SK-N-SH (cell line): ENCODE results near the gene LAMB1. TPM values are rescaled to one million over a fixed set of nuclear protein-coding genes. Genes with fewer than 3 reads are reported as not detected.

ENCODE experiments used
- CTCF ChIA-PET: fragments of 300-600, 350-600 bp; formaldehyde crosslinking; extraction: SDS; loops from one replicate; lab custom pipeline; 2021; lab: Yijun Ruan, JAX
- POLR2A ChIA-PET: fragments of 350-600 bp; sonication (Branson Sonifier 250); formaldehyde crosslinking; extraction: SDS; loops from one replicate; lab custom pipeline; 2020; ENCODE audit warnings: antibody characterized with exemption, inconsistent platforms; lab: Yijun Ruan, JAX
- DNase-seq: peaks from one replicate; pipeline ENCODE4 v3.0.0; 2012
- H2AFZ ChIP-seq: fragments of 200-600 bp; sonication (generic); 2 replicates; pipeline ENCODE4 v1.8.1; 2016; ENCODE audit warnings: antibody characterized with exemption, mild to moderate bottlenecking, low read depth
- H3F3A ChIP-seq: fragments of 200-600 bp; sonication (generic); replicated peaks from 2 replicates; pipeline ENCODE3; 2016; ENCODE audit warnings: antibody characterized with exemption, mild to moderate bottlenecking; ENCODE audit not compliant: insufficient read depth
- H3K27ac ChIP-seq, 2 experiments: fragments of 200-500 bp in 1 of 2; fragments of 200-600 bp in 1 of 2; sonication (Bioruptor generic) in 1 of 2; sonication (generic), shearing (Covaris generic) in 1 of 2; 2 replicates each; pipeline versions ENCODE4 v1.5.1 to v1.6.1; 2014 to 2016; ENCODE audit warnings: low read depth in 2 of 2, inconsistent platforms in 1 of 2, low read length in 1 of 2, mild to moderate bottlenecking in 1 of 2, mixed read lengths in 1 of 2
- H3K27me3 ChIP-seq: fragments of 200-600 bp; sonication (generic), shearing (Covaris generic); 2 replicates; pipeline ENCODE4 v1.6.1; 2016; ENCODE audit warnings: mixed run types; ENCODE audit not compliant: insufficient read depth
- H3K36me3 ChIP-seq, 2 experiments: fragments of 200-500 bp in 1 of 2; fragments of 200-600 bp in 1 of 2; sonication (Bioruptor generic) in 1 of 2; sonication (generic) in 1 of 2; replicated peaks in 1 of 2; 2 replicates each; pipeline versions ENCODE3 to v1.5.1; 2014 to 2016; ENCODE audit warnings: low read length in 1 of 2, mild to moderate bottlenecking in 1 of 2; ENCODE audit not compliant: insufficient read depth in 2 of 2, control insufficient read depth in 1 of 2
- H3K4me1 ChIP-seq, 2 experiments: fragments of 200-500 bp in 1 of 2; fragments of 200-600 bp in 1 of 2; sonication (Bioruptor generic) in 1 of 2; sonication (generic), shearing (Covaris generic) in 1 of 2; 2 replicates each; pipeline versions ENCODE4 v1.5.1 to v1.6.1; 2014 to 2016; ENCODE audit warnings: low read depth in 1 of 2, low read length in 1 of 2, mixed run types in 1 of 2; ENCODE audit not compliant: insufficient read depth in 2 of 2, control insufficient read depth in 1 of 2
- H3K4me2 ChIP-seq: fragments of 200-600 bp; sonication (generic), shearing (Covaris generic); 2 replicates; pipeline ENCODE4 v1.6.1; 2017; ENCODE audit warnings: mixed run types
- H3K4me3 ChIP-seq, 2 experiments: fragments of 200-500 bp in 1 of 2; fragments of 200-600 bp in 1 of 2; sonication (Bioruptor generic) in 1 of 2; sonication (generic), shearing (Covaris generic) in 1 of 2; 2 replicates each; pipeline versions ENCODE4 v1.5.1 to v1.8.1; 2014 to 2016; ENCODE audit warnings: low read depth in 2 of 2, inconsistent platforms in 1 of 2, low read length in 1 of 2, mild to moderate bottlenecking in 1 of 2, mixed read lengths in 1 of 2, moderate library complexity in 1 of 2
- H3K79me2 ChIP-seq: fragments of 200-600 bp; sonication (generic); 2 replicates; pipeline ENCODE4 v1.8.1; 2017; ENCODE audit warnings: mild to moderate bottlenecking; ENCODE audit not compliant: insufficient read depth
- H3K9ac ChIP-seq: fragments of 200-600 bp; sonication (generic); 2 replicates; pipeline ENCODE4 v1.6.1; 2017; ENCODE audit warnings: mixed run types
- H3K9me2 ChIP-seq: fragments of 200-600 bp; sonication (generic); 2 replicates; pipeline ENCODE4 v1.6.1; 2017; ENCODE audit warnings: mixed run types
- H3K9me3 ChIP-seq: fragments of 200-600 bp; sonication (generic); 2 replicates; pipeline ENCODE4 v1.6.1; 2017; ENCODE audit warnings: mixed run types, mild to moderate bottlenecking, moderate library complexity
- H4K20me1 ChIP-seq: fragments of 200-600 bp; sonication (generic); 2 replicates; pipeline ENCODE4 v1.6.1; 2017; ENCODE audit warnings: mild to moderate bottlenecking, mixed run types; ENCODE audit not compliant: insufficient read depth
- EP300 ChIP-seq, 2 experiments: IDR thresholded peaks; 2 replicates each; pipeline versions ENCODE4 v1.4.0 to v1.6.1; 2012; ENCODE audit warnings: borderline replicate concordance in 1 of 2, low read depth in 1 of 2, low read length in 1 of 2
- FOSL2 ChIP-seq: IDR thresholded peaks from 2 replicates; pipeline ENCODE4 v1.4.0; 2012; ENCODE audit warnings: low read depth, mild to moderate bottlenecking, moderate library complexity, borderline replicate concordance
- FOXJ3 ChIP-seq: sonication (generic); formaldehyde crosslinking; IDR thresholded peaks from 2 replicates; pipeline ENCODE4 v1.5.1; 2020; ENCODE audit warnings: mild to moderate bottlenecking, missing genetic modification reagents
- GABPA ChIP-seq: IDR thresholded peaks from 2 replicates; pipeline ENCODE4 v1.4.0; 2012; ENCODE audit warnings: low read depth, mild to moderate bottlenecking
- MAX ChIP-seq: IDR thresholded peaks from 2 replicates; pipeline ENCODE4 v1.4.0; 2012; ENCODE audit warnings: low read depth
- MEF2A ChIP-seq: IDR thresholded peaks from 2 replicates; pipeline ENCODE4 v1.4.0; 2012; ENCODE audit warnings: low read depth, borderline replicate concordance
- MXI1 ChIP-seq: IDR thresholded peaks from 2 replicates; pipeline ENCODE4 v1.6.1; 2012; ENCODE audit warnings: mild to moderate bottlenecking, low read depth, low read length, improper control_type of control experiment
- POLR2AphosphoS5 ChIP-seq: IDR thresholded peaks from 2 replicates; pipeline ENCODE4 v1.6.1; 2012; ENCODE audit warnings: low read depth, low read length
- RCOR1 ChIP-seq: fragments of 150-350 bp; IDR thresholded peaks from 2 replicates; pipeline ENCODE4 v1.6.1; 2017; ENCODE audit warnings: antibody characterized with exemption, low read length
- RFX5 ChIP-seq: IDR thresholded peaks from 2 replicates; pipeline ENCODE4 v1.6.1; 2012; ENCODE audit warnings: mild to moderate bottlenecking, improper control_type of control experiment, low read length
- SIN3A ChIP-seq: IDR thresholded peaks from 2 replicates; pipeline ENCODE4 v1.6.1; 2012; ENCODE audit warnings: low read depth, mild to moderate bottlenecking, low read length, moderate library complexity, borderline replicate concordance
- SMC3 ChIP-seq: IDR thresholded peaks from 2 replicates; pipeline ENCODE4 v1.6.1; 2012; ENCODE audit warnings: low read depth, low read length, improper control_type of control experiment
- TEAD4 ChIP-seq: IDR thresholded peaks from 2 replicates; pipeline ENCODE4 v1.4.0; 2012; ENCODE audit warnings: mild to moderate bottlenecking, borderline replicate concordance; ENCODE audit not compliant: insufficient read depth
- WGBS: methylation state at CpG from one replicate; pipeline ENCODE4 v1.1.6; 2017; ENCODE audit warnings: low lambda C conversion rate; 5-methylcytosine and 5-hydroxymethylcytosine counted together
- polyA plus RNA-seq, 3 experiments: library from polyadenylated mRNA; depleted of rRNA; stranded (reverse); fragments of >200 nt; gene quantifications; 2 replicates each; pipeline ENCODE4 v1.2.3, GENCODE V29; 2012
- TF ChIP-seq, protein P1 (sequence below): IDR thresholded peaks from 2 replicates; pipeline ENCODE4 v1.4.0; 2012; ENCODE audit warnings: low read depth, borderline replicate concordance
- TF ChIP-seq, protein P2 (sequence below): fragments of 150-350 bp; IDR thresholded peaks from 2 replicates; pipeline ENCODE4 v1.6.1; 2016; ENCODE audit warnings: mild to moderate bottlenecking, low read depth, low read length

Gene LAMB1
- polyA plus RNA-seq, 1 of the 3 experiments (the other 2 are of a cell fraction), result 435 TPM

GRCh38 chr7:108012499-108013430, 9.8 kb upstream of the LAMB1 start:
- H3K9me2 ChIP-seq, result no peaks in the 10 kb centered on the region
- H3K4me3 ChIP-seq, result no peak overlapping the region
- no peak for DNase-seq
- H3K4me2 ChIP-seq, result no peak overlapping the region
- TF ChIP-seq RCOR1 (no peak), TEAD4 (no peak), POLR2AphosphoS5 (no peak), MEF2A (no peak), RFX5 (no peak), MXI1 (no peak), EP300 (IDR thresholded peaks at IDR 0.05; ENCODE audit: borderline replicate concordance in 1 of 2, low read depth in 1 of 2, low read length in 1 of 2) (no peak), SMC3 (no peak), MAX (no peak), SIN3A (no peak), GABPA (no peak), FOSL2 (no peak), FOXJ3 (CRISPR knock-in tag) (no peak)
- TF ChIP-seq, protein P1, sequence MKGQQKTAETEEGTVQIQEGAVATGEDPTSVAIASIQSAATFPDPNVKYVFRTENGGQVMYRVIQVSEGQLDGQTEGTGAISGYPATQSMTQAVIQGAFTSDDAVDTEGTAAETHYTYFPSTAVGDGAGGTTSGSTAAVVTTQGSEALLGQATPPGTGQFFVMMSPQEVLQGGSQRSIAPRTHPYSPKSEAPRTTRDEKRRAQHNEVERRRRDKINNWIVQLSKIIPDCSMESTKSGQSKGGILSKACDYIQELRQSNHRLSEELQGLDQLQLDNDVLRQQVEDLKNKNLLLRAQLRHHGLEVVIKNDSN, result no peak
- TF ChIP-seq, protein P2, sequence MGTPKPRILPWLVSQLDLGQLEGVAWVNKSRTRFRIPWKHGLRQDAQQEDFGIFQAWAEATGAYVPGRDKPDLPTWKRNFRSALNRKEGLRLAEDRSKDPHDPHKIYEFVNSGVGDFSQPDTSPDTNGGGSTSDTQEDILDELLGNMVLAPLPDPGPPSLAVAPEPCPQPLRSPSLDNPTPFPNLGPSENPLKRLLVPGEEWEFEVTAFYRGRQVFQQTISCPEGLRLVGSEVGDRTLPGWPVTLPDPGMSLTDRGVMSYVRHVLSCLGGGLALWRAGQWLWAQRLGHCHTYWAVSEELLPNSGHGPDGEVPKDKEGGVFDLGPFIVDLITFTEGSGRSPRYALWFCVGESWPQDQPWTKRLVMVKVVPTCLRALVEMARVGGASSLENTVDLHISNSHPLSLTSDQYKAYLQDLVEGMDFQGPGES, result no peak
- ChIA-PET CTCF (interaction anchor here (1.4 to 5.6 kb wide), 3 partner anchors 11 to 133 kb away, joined by 3 to 31 read pairs (median 7); partner anchors contain the start of gene LAMB1), POLR2A (no interaction called here)
- H3K27ac ChIP-seq, result no peak overlapping the region
- H4K20me1 ChIP-seq, result no peaks in the 10 kb centered on the region
- no peaks in the 10 kb centered on the region for H3K79me2 ChIP-seq
- no peaks in the 10 kb centered on the region for H3K9me3 ChIP-seq
- no peaks in the 10 kb centered on the region for H3K27me3 ChIP-seq
- H3K36me3 ChIP-seq, result no peaks in the 10 kb centered on the region
- H3K9ac ChIP-seq, result no peak overlapping the region
- H2AFZ ChIP-seq, result no peak overlapping the region
- H3F3A ChIP-seq, result peaks cover 51% of the 10 kb centered on the region
- 88% methylated on average over 8 of the region's 8 CpGs for WGBS
- H3K4me1 ChIP-seq, result peaks cover 20 to 50% of the 10 kb centered on the region in 2 experiments
